ENCODE measurements around the gene CCDC39. TPM values are rescaled to one million over a fixed set of nuclear protein-coding genes. Genes with fewer than 3 reads are reported as not detected.

The CCDC39 gene
- total and polyA plus RNA-seq, 2 of the 13 experiments (the other 11 are each of a cell fraction or from before 2014, with no cell fraction given), result not detected

DNA sequence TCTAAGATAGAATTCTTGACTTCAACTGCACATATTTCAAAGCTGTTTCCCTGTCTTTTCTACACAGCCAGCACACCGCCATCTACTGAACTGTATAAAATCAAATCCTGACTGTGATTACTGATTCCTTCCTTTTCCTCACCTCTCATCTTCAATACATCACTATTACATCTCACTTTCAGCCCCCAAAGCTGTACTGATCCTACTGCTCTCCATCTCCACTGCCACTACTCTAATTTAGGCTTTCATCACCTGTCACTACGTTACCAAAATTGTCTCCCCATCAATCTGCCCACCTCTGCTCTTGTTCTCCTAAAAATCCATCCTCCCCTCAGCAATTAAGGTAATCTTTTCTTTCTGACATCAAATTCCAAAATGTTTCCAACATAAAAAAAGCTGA lies 4.5 kb upstream of the CCDC39 start:
- H3K79me2 ChIP-seq (ENCODE audit: insufficient read depth, low read length), result no peaks in the 10 kb centered on the region
- intact Hi-C loops (cut with micrococcal nuclease; ENCODE audit: unreplicated experiment), result no loop called here
- ChIA-PET POLR2A (no interaction called here), CTCF (ENCODE audit: low intra/inter-chr PET ratio, low total read pairs) (no interaction called here)
- peaks cover 14% of the 10 kb centered on the region for H3K4me1 ChIP-seq (ENCODE audit: insufficient read depth, low read length)
- no peaks in the 10 kb centered on the region for H3K9me3 ChIP-seq (ENCODE audit: low read length)
- H3K36me3 ChIP-seq (replicated peaks in 1 of 2; ENCODE audit: control insufficient read depth in 1 of 2, insufficient read depth in 2 of 2, low read length in 2 of 2), result no peaks in the 10 kb centered on the region
- in situ Hi-C loops (cut with HindIII; ENCODE audit: extremely low pct_ligation_motif_present, low pct_unique_long_range_greater_than_20kb), result no loop called here
- ATAC-seq (no peak), DNase-seq (ENCODE audit: low spot score) (no peak), FAIRE-seq (no peak)
- no peak overlapping the region for H3K27ac ChIP-seq (ENCODE audit: extremely low read length, insufficient read depth, low read length)
- 0 out of 5 replicates have a peak, but pooled peaks cover 0 to 3% of the 10 kb centered on the region in 2 experiments for H3K27me3 ChIP-seq (ENCODE audit: control insufficient read depth in 1 of 2, insufficient read depth in 2 of 2, low read length in 2 of 2)
- no peak overlapping the region for H2AFZ ChIP-seq (ENCODE audit: low read length)
- TF ChIP-seq, protein P1, sequence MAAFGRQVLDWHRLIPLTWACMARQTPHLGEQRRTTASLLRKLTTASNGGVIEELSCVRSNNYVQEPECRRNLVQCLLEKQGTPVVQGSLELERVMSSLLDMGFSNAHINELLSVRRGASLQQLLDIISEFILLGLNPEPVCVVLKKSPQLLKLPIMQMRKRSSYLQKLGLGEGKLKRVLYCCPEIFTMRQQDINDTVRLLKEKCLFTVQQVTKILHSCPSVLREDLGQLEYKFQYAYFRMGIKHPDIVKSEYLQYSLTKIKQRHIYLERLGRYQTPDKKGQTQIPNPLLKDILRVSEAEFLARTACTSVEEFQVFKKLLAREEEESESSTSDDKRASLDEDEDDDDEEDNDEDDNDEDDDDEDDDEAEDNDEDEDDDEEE (CRISPR knock-in tag; IDR thresholded peaks at IDR 0.05), result no peak
- TF ChIP-seq, protein P2, sequence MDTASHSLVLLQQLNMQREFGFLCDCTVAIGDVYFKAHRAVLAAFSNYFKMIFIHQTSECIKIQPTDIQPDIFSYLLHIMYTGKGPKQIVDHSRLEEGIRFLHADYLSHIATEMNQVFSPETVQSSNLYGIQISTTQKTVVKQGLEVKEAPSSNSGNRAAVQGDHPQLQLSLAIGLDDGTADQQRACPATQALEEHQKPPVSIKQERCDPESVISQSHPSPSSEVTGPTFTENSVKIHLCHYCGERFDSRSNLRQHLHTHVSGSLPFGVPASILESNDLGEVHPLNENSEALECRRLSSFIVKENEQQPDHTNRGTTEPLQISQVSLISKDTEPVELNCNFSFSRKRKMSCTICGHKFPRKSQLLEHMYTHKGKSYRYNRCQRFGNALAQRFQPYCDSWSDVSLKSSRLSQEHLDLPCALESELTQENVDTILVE (CRISPR knock-in tag; IDR thresholded peaks at IDR 0.05), result no peak
- TF ChIP-seq, protein P3, sequence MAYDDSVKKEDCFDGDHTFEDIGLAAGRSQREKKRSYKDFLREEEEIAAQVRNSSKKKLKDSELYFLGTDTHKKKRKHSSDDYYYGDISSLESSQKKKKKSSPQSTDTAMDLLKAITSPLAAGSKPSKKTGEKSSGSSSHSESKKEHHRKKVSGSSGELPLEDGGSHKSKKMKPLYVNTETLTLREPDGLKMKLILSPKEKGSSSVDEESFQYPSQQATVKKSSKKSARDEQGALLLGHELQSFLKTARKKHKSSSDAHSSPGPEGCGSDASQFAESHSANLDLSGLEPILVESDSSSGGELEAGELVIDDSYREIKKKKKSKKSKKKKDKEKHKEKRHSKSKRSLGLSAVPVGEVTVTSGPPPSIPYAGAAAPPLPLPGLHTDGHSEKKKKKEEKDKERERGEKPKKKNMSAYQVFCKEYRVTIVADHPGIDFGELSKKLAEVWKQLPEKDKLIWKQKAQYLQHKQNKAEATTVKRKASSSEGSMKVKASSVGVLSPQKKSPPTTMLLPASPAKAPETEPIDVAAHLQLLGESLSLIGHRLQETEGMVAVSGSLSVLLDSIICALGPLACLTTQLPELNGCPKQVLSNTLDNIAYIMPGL (CRISPR knock-in tag; IDR thresholded peaks at IDR 0.05; ENCODE audit: borderline replicate concordance in 1 of 2, low read depth in 1 of 2), result no peak
- TF ChIP-seq KDM4B (CRISPR knock-in tag; IDR thresholded peaks at IDR 0.05) (no peak), ISX (CRISPR knock-in tag; conservative IDR thresholded peaks at IDR 0.05) (no peak), ZNF441 (CRISPR knock-in tag; IDR thresholded peaks at IDR 0.05; ENCODE audit: borderline replicate concordance) (no peak)
- no peaks in the 10 kb centered on the region for H4K20me1 ChIP-seq (ENCODE audit: insufficient read depth, low read length)
- no peak overlapping the region for H3K4me3 ChIP-seq (replicated peaks in 1 of 3; ENCODE audit: insufficient read depth in 1 of 3, low read depth in 2 of 3, low read length in 3 of 3)
- no TSS peak for BruUV-seq (replicated peaks)
- H3K4me2 ChIP-seq (ENCODE audit: low read depth, low read length), result no peak overlapping the region
- H3K9ac ChIP-seq (ENCODE audit: insufficient read depth, low read depth, low read length), result no peak overlapping the region
- 0% methylated on average over 2 of the region's 2 CpGs for WGBS (ENCODE audit: low lambda C conversion rate)

Data from HepG2 (cell line).